ENCODE results near the gene CCDC134.
"Not testable (repeated sequence)": the region's sequence is repeated elsewhere in the genome, so short reads cannot be mapped to it uniquely, and the experiment has no call there.

CCDC134 gene

DNA sequence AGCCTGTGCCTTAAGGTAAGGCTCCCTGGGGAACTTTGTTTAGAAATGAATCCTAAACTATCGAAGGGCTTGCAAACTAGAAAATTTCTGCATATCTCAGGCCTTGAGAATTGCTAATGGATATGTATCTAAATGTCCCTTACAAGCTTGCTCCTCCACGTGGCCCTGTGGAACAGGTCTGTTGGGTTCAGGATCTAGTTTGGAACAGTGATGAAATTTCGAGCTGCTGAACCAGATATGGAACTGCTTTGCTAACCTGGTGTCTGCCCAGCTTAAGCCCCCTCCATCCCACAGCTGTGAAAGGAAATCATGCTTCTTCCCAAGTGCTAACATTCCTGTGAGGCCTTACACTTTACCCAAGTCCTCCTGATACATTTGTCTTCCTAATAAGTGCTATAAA, 44.0 kb downstream of the CCDC134 start:
- no peak for DNase-seq

DNA sequence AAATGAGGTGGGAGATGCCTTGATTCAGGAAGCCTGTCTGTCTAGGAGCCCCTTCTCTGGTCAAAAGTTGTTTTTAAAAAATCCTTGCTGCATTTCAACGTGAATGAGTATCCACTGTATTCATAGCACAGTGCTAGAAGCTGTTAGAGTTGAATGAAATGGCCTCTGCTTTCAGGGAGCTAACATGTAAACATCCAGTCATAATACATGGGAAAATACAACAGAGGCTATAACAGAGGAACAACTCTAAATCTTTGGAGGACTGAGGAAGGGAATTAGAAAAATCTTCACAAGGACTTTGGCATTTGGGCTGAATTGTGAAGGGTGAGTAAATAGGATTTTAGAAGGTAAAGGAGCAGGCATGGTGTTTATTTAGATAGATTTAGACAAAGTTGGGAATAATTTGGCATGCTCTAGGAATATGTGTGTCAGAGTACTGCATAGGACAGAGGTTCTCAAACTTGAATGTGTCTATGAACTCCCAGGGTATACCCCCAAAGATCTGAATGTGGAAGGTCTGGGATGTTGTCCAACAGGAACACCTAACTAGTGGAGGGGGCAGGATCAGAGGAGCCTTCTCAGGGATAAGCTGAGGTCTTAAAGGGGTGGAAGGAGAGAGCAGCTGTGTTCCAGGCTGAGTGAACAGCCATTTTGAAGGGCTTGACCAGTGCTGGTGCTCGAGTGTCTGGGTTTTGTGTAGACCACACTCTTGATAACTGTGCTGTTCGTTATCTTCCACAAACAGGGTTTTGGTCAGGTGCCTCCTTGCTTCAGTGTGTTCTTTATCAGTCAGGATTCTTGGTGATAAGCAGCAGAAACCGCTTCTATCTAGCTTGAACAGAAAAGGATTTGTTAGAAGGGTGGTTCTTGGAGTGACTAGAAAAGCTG, 45.1 kb downstream of the CCDC134 start:
- DNase-seq, result peak in 1 of 5 experiments; percentile 46

DNA sequence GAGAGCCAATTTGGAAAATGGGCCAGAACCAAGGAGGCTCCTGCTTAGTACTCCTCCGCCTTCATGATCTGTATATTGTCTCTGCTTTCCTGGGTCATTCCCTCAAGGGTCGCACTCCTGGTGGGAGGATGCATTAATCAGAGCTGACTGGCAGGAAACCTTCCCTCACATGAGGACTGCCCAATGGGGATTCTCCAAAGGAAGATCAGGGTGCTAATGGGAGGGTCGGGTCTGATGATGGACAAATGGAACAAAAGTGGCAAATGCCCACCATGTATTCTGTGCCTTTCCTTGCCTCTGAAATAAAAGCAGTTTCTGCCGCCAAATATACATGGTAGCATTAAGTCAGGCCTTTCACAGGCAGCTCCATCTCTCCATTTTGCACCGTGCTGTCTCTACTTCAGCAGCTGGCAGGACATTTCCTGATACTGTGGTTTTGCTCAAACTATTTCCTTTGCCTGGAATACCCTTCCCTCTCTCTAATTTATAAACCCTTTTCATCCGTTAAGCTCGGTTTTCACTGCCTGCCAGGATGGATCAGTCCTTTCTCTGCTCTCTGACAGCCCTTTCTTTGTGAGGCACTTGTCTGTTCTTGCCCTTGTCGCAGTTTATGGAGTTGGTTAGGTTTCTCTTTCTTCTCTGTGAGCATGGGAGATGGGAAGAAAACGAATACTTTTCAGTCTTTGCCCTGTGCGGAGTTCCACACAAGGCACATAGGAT, 45.9 kb downstream of the CCDC134 start:
- no peak for DNase-seq

DNA sequence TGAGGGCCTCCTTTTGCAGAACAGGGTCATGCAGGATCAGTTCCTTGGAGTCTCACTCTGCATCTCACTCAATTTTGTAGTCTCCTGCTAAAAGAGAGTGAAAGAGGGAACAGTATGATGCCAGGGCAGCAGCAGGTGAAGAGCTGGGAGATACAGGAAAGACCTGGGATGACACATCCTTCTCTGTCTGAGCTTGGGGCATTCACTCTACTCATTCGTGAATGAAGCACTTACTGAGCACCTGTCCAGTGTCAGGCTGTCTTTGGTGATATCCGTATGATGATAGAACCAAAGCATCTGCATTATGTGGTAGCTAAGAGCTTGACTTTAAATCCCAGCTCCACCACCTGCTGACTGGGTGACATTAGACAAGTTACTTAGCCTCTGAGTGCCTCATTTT, 46.8 kb downstream of the CCDC134 start:
- no peak for DNase-seq

DNA sequence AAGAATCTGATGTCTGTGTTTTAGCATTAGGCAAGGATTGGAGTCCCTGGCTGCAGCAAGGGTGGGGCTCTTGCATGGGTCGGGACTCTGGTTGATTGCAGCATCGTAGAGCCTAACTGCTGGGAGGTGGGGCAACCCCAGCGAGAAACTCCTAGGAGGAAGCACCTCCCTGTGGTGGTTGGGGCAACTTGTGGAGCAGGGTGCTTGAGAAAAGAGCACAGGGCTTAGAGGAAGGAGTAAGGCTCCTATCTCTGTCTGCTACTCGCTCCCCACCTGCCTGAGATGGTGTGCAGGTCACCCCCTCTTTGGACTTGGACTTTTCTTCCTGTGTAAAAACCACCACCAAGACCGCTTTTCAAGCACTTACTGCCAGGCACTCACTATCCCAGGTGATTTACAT, 48.0 kb downstream of the CCDC134 start:
- DNase-seq, result no peak

DNA sequence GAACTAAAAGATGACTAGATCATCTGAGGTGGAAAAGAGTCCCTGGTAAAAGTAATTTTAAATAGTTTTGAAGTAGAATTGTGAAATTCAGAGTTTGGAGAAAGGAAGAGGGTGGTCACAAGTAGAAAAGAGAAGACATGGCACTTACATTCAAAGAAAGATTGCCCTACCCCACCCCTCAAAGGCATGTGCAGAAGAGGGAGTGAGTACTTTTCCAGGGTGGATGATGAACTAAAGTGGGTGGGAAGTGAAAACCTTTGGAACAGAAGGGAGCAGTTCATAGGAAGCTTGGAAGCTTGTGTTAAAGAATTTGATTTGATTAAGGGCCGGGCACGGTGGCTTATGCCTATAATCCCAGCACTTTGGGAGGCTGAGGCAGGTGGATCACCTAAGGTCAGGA, 56.0 kb downstream of the CCDC134 start:
- DNase-seq, result no peak

DNA sequence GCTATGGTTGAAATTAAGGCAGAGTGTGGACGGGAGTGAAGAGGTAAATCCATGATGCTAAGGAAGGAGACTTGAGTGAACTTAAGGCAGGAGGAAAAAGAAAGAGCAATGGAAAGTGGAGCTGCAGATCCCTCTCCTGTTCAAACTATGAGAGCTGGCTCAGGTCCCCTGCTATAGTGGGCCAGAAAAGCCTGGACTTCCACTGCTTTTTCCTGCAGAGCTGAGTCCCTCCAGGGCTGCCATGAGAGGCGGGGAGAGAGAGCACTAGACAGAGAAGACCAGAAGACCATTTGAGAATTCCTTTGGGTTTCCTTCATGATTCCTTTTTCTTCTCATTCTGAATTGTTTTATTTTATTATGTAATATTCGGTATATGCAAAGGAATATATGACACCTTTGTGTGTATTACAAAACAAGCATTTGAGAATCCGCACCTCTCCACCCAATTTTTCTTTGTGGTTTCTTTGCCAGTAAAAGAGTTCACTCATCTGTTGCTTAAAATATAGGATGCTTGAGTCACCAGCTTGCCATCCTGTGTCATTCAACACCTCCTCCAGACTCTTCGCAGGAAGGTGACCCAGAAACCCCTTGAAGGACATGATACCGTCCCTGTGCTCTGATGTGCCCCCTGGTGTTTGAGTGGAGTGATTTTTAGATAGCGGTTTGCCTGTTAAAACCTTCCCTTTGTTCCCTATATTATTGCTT, 56.8 kb downstream of the CCDC134 start:
- DNase-seq, result peak; percentile 24 to 85 (median 67)

DNA sequence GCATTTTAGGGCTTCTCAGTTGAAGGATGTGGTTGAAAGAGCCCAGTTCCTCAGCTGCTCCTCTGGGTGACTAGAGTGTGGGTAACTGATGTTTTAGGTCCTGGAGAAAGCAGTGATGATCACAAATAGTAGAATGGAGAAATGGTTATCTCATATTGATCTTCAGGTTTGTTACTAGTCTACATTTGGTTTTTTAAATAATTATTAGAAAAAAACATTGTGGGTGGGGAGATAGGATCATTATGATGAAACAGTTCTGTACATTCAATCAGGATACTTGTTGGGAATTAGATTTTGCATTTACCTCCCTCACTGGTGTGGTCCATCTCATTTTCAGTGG, 57.4 kb downstream of the CCDC134 start:
- no peak for DNase-seq

DNA sequence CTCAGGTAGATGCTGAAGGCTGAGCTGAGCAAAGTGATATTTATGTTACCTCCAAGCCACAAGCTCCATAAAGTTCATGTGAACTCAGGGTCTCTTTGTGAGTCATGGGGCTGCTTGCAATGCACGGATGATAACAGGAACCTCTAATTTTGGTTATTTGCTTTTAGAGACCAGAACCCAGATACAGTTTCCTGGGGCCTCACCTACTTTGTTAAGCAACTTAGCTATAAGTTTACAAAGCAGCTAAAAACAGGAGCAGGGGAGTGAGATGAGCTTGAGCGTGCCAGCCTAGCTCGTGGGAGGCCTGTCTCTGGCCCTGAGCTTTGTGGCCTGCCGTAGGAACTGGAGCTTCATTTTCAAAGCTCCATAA, 61.7 kb downstream of the CCDC134 start:
- DNase-seq, result peak in 3 of 5 experiments; percentile 23 to 78 (median 48)

DNA sequence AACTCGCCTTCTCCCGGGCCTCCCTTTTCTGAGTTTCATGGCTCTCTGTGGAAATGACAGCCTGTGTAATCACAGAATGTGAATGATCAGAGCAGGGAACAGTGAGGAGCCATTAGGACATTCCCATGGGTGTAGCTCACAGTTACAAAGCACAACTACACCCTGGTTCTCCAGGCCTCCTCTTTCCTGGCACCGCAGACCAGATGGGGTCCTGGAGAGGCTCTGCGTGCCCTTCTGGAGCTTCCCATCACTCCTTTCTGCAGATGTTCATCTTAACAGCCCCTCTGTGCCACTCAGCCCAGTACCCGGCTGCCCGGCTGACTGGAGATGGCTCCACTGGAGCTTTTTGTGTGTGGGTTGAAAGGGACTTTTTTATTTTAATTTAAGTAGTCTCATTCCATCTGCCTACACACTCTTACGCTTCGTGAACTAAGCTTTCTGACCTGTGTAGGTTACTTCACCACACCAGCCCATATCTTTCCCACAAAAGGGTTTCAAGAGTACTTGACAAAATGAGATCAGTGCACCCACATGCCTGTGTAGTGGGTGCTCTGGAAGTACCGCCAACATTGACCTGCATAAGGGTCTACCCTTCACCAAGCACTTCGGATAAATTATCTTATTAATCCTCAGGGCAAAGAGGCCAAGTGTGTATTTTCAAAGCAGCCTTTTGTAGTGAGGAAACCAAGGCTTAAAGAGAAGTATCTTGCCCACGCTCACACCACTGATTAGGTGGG, 62.2 kb downstream of the CCDC134 start:
- peak in 2 of 5 experiments; percentile 56 to 62 for DNase-seq

DNA sequence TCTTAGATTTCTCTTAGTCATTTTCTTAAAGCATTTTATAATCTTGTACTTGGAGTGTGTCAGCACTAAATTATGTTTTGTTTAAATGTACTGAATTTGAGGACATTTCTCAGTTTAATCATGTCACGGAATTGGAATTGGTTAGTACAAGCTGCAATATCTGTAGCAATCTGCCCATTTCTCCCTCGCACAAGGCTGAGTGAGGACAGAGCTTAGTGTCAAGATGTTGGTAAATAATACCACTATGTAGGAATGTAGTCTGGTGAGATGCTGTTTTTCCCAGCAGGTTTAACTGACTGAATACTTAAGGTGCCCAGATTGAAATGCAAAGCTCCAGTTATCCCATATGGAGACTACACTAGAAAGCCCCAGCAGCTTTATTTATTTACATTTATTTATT, 63.0 kb downstream of the CCDC134 start:
- no peak for DNase-seq

DNA sequence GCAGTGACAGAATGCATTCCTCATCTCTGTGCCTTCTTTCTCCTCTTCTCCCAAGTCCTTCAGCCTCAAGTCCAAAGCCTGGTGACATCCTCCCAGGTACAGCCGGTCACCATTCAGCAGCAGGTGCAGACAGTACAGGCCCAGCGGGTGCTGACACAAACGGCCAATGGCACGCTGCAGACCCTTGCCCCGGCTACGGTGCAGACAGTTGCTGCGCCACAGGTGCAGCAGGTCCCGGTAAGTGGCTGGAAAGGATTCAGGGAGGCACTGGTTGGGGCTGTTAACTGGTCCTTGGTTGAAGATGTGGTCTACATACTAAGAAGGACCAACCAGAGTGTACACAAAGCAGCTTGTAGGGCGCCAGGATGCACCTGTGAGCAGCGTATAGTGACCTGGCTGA, 68.1 kb downstream of the CCDC134 start:
- DNase-seq, result no peak

DNA sequence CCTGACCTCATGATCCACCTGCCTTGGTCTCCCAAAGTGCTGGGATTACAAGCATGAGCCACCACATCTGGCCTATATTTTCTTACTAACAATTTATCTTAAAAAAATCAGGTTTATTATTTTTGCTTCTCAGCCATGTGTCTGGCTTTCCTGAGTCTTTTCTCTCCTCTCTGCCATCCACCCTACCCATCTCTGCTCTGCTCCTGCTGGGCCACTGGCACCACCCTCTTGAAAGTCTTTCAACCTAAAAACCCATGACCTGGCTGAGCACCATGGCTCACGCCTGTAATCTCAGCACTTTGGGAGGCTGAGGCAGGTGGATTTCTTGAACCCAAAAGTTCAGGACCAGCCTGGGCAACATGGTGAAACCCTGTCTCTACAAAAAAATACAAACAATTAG, 69.6 kb downstream of the CCDC134 start:
- DNase-seq, result not testable (repeated sequence)

DNA sequence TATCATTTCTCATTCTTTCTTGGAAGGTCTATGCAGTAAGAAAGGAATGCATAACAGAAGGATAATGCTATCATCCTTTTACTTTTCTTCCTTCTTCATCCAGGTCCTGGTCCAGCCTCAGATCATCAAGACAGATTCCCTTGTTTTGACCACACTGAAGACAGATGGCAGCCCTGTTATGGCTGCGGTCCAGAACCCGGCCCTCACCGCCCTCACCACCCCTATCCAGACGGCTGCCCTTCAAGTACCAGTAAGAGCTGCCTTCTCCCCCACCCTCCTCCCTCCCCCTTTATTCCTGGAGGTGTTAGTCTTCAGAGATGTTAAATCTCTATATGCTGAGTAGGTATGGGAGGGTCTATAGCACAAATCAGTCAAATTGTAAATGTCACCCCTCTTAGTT, 70.3 kb downstream of the CCDC134 start:
- no peak for DNase-seq

DNA sequence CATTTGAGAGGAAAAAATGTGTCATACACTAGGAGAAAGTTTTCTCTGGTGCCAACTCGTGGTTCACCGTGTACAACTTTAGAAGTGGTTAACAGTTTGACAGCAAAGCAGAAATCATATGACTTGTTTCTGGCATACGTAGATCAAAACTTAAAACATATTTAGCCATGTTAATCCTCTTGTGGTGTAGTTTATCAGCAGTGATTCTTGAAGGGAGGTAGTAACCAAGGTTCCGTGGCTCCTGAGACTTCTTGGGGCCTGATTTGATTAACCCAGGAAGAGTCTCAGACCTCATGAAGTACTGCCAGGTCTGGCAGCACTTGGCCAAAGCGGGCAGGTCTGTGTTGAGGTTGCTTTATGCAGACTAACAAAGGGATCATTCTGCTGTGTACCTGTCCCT, 72.9 kb downstream of the CCDC134 start:
- peak in 2 of 5 experiments; percentile 64 to 71 for DNase-seq

DNA sequence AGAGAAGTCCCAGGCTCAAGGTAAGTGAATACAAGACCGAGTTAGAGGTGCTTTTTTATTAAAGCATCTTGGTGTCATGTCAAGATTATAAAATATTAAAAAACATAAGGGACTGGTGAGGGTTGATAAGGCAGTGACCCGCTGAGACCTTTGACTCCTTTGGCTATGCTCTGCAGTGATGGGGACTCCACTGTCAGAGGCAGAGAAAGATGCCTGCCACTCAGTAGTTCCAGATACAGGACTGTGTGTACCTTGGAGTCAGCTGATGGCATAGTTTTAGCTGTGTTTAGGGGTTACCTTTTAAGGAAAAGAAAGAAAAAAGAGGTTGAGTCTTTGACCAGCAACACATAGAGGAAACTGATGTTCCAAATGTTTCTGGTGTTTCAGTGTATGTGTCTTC, 73.6 kb downstream of the CCDC134 start:
- no peak for DNase-seq

DNA sequence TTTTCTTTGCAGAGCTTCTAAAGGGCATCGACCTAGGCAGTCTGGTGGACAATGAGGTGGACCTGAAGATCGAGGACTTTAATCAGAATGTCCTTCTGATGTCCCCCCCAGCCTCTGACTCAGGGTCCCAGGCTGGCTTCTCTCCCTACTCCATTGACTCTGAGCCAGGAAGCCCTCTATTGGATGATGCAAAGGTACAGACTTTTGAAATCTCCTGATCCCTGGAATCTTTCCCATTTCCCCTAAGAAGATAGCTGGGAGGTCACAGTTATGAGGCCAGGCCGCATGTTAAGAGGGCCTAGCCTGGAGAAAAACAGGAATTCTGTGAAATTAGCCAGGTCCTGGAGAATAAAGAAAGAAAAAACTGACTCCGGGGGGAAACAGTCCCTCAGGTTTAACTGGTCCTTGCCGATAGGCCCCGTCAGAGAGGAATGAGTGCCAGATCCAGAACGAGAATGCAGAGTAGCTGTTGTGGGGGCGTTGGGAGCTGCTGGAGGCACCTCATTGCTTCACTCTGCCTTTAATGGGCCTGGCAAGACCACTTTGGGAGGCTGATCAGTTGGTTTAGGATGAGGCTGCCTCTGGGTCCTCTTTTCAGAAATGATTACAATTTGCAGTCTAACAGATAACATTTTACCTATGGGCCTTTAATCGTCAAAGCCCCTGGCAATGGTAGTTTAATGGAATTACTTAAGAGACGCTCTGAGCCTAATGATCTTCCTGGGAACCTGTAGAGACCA, 75.2 kb downstream of the CCDC134 start:
- no peak for DNase-seq

All from T-helper 2 cell (primary cell).